ENCODE measurements around the gene COL18A1.

Gene COL18A1

GRCh38 chr21:45424854-45425795 lies 20.2 kb downstream of the COL18A1 start:
- Mint-ChIP-seq H3K27me3 (peaks cover 8 to 12% of the 10 kb centered on the region in 2 donors), H3K27ac (no peak overlapping the region), H3K4me3 (no peak overlapping the region), H3K9me3 (no peaks in the 10 kb centered on the region), H3K36me3 (no peaks in the 10 kb centered on the region), H3K4me1 (no peaks in the 10 kb centered on the region)
- DNase-seq: no peak
- no peak for ATAC-seq (replicated peaks)

DNA sequence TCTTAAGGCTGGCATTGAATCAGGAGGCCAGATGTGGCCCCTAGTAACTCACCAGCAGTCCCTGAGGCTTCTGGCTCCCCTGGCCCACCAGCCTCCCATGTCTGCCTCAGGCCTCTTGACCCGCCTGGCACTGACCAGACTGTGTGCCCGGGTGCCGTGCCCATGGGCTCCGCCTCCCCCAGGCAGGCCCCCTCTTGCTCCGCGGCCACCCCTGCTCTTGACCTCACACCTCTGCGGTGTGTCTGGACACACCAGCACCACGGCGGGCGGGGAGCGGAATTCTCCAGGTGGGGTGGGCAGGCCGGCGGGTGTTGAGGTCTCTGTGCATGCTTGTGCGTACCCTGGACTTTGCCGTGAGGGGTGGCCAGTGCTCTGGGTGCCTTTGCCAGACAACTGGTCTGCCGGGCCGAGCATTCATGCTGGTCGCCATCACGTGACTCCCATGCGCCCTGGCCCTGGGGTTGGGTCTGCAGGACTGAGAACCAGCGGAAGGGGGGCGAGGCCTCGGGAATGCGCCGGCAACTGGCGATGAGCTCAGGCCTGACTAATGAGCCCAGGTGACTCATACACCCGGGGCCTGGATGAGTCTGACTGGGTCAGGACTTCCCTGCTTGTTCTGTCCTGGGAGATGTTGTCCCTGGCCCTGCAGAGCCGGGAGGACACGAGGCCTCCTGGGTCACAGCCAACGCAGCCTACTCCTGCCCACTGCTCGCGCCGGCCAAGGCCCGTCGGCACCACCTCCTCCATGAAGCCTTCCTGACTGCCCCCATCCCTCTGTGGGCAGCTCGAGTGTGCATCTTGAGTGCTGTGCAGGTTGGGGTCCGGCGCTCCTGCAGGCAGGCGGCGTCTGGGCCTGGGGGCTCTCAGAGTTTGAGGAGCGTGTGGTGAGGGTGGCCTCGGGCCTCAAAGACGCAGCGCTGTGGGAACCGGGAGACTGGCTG lies 22.6 kb downstream of the COL18A1 start:
- Mint-ChIP-seq H3K27me3 (peaks cover 18 to 20% of the 10 kb centered on the region in 2 donors), H3K4me3 (no peak overlapping the region), H3K9me3 (no peaks in the 10 kb centered on the region), H3K4me1 (no peaks in the 10 kb centered on the region), H3K27ac (no peak overlapping the region), H3K36me3 (no peaks in the 10 kb centered on the region)
- DNase-seq (no peak), ATAC-seq (replicated peaks) (no peak)

DNA sequence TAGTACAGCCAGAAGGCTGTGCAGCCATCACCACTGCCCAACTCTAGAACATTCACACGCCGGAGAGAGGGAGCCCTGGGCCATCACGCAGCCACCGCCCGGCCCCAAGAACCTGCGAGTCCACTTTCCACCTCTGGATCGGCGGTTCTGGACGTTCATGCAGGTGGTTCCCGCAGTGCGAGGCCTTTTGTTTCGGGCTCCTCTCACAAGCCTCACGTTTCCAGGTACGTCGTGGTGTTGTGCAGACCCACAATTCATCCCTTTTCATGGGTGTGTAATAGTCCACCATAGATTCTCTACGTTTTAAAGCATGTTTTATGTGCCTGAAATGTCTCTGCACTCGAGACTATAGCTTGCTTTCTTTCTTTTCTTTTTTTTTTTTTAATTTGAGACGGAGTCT lies 23.6 kb downstream of the COL18A1 start:
- DNase-seq (no peak), ATAC-seq (replicated peaks) (no peak)
- no peaks in the 10 kb centered on the region for H3K9me3 Mint-ChIP-seq
- H3K4me3 Mint-ChIP-seq: no peak overlapping the region
- no peaks in the 10 kb centered on the region for H3K4me1 Mint-ChIP-seq
- H3K27me3 Mint-ChIP-seq: peaks cover 20 to 23% of the 10 kb centered on the region in 2 donors
- H3K36me3 Mint-ChIP-seq: no peaks in the 10 kb centered on the region
- no peak overlapping the region for H3K27ac Mint-ChIP-seq

GRCh38 chr21:45429221-45430175 lies 24.5 kb downstream of the COL18A1 start:
- no peaks in the 10 kb centered on the region for H3K4me1 Mint-ChIP-seq
- no peak for DNase-seq
- H3K27me3 Mint-ChIP-seq: peaks cover 26 to 33% of the 10 kb centered on the region in 2 donors
- H3K4me3 Mint-ChIP-seq: no peak overlapping the region
- H3K9me3 Mint-ChIP-seq: no peaks in the 10 kb centered on the region
- no peak for ATAC-seq (replicated peaks)
- H3K36me3 Mint-ChIP-seq: no peaks in the 10 kb centered on the region
- H3K27ac Mint-ChIP-seq: no peak overlapping the region

DNA sequence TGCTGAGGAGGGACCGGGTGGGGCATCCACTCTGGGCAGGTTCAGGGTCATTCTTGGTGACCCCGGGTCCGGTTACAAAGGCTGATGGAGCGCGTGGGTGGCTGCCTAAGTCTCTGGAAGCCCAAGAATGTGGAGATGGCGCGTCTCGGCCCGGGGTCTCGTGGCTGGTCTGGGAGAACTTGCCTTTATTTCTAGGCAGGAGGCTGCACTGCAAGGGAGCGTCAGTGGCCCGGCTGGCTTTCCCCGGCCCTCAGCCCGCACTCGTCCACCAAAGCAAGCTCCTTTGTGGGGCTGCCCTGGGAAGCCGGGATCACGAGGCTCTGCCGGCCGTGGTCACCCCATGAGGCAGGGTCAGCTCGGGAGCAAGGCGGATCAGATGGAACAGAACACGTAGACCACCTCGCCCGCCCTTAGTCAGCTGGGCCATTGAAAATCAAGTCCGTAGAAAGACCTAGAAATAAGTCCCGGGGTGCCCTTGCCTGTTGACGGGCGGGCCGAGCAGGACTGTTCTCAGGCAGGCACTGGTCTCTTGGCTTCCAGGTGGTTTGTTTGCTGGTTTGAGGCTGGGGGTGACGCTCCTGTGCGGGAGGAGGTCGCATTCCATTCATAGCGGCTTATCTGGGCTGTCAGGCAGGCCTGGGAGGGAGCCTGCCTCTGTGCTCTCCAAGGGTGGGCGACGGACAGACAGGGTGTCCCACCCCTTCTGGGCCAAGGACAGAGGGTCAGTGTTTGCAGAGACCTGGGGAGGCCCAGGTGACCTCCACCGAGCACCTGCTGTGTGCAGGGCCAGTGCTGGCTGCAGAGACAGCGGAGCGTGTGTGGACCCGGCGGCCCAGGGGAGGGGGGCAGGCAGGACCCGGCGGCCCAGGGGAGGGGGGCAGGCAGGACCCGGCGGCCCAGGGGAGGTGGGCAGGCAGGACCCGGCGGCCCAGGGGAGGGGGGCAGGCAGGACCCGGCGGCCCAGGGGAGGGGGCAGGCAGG lies 25.8 kb downstream of the COL18A1 start:
- Mint-ChIP-seq H3K4me1 (peaks cover 0 to 5% of the 10 kb centered on the region in 2 donors), H3K27me3 (peaks cover 37 to 46% of the 10 kb centered on the region in 2 donors), H3K9me3 (no peaks in the 10 kb centered on the region), H3K36me3 (no peaks in the 10 kb centered on the region), H3K27ac (no peak overlapping the region), H3K4me3 (no peak overlapping the region)
- no peak for ATAC-seq (replicated peaks)
- no peak for DNase-seq

- Mint-ChIP-seq H3K36me3 (no peaks in the 10 kb centered on the region), H3K27ac (no peak overlapping the region), H3K4me3 (no peak overlapping the region), H3K9me3 (no peaks in the 10 kb centered on the region), H3K27me3 (peaks cover 45 to 54% of the 10 kb centered on the region in 2 donors), H3K4me1 (peaks cover 0 to 9% of the 10 kb centered on the region in 2 donors)
- DNase-seq: no peak
- no peak for ATAC-seq (replicated peaks)
These were observed 27.0 kb downstream of the COL18A1 start for GRCh38 chr21:45431781-45432572.

DNA sequence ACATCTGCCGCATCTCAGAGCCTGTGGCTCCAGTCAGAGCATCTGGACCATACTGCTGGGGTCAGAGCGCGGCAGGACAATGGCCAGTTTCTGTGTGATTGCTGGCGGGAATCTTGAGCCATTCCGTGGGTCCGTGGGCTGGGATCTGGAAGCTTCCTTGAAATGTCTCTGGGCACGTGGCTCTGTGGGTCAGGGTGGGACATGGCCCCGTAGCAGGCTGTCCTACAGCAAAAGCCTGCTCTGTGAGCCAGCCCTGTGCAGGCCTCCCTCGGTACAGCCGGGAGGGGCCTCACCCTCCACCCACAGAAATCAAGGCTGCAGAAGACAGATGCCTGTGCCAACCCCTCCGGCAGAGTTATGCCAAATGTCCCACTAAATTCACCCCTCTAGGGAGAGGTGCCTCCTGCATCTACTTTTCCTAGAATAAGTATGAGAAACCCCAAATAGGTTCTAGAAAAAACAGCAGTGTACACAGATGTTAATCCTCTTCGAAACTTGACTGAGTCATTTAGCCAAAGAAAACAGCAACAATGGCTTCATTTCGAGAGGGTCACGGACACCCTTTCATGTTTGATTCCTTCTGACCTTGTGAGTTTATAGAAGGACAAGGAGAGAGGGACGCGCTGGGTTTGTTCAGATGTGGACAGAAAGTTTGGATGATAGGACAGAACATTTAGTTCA lies 27.8 kb downstream of the COL18A1 start:
- H3K4me1 Mint-ChIP-seq: peaks cover 0 to 9% of the 10 kb centered on the region in 2 donors
- no peak for ATAC-seq (replicated peaks)
- DNase-seq: no peak
- H3K27me3 Mint-ChIP-seq: peaks cover 45 to 54% of the 10 kb centered on the region in 2 donors
- H3K36me3 Mint-ChIP-seq: no peaks in the 10 kb centered on the region
- no peak overlapping the region for H3K4me3 Mint-ChIP-seq
- H3K27ac Mint-ChIP-seq: no peak overlapping the region
- no peaks in the 10 kb centered on the region for H3K9me3 Mint-ChIP-seq

- Mint-ChIP-seq H3K27me3 (peaks cover 45 to 54% of the 10 kb centered on the region in 2 donors), H3K9me3 (no peaks in the 10 kb centered on the region), H3K4me1 (peaks cover 0 to 9% of the 10 kb centered on the region in 2 donors), H3K36me3 (no peaks in the 10 kb centered on the region), H3K27ac (no peak overlapping the region), H3K4me3 (no peak overlapping the region)
- DNase-seq (no peak), ATAC-seq (replicated peaks) (no peak)
These were observed 28.3 kb downstream of the COL18A1 start for GRCh38 chr21:45433301-45433700.

DNA sequence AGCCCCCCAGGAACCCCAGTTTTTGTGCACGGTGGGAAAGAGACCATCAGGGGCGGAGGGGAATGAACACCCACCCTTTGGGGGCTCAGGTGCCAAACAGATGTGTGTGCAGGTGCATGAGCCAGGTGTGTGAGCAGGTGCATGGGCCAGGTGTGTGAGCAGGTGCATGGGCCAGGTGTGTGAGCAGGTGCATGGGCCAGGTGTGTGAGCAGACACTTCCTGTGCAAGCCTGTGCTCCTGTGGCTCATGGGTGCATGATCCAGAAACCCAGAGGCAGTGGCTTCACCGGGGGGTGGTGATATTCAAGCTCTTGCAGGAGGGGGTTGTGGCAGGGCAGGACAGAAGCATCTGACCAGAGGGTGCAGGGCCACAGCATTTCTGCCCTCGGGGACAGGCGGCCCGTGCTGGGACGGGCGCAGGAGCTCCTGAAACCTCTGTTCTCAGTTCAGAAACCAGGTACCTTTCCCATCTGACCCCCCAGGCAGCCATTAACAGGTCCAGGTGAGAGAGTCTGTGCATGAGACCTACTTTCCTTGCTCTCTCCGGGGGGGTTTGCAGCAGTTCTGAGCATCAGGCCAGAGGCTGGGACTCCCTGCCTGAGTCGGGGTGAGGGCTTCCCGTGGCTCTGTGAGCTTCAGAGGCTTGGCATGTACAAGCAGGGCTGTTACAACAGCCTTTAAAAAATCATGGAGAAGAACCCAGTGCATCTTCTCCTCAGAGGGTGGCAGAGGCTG lies 29.1 kb downstream of the COL18A1 start:
- H3K27ac Mint-ChIP-seq: no peak overlapping the region
- H3K27me3 Mint-ChIP-seq: peaks cover 45 to 54% of the 10 kb centered on the region in 2 donors
- H3K36me3 Mint-ChIP-seq: no peaks in the 10 kb centered on the region
- peaks cover 0 to 10% of the 10 kb centered on the region in 2 donors for H3K4me1 Mint-ChIP-seq
- H3K4me3 Mint-ChIP-seq: no peak overlapping the region
- H3K9me3 Mint-ChIP-seq: no peaks in the 10 kb centered on the region
- ATAC-seq (replicated peaks): no peak
- no peak for DNase-seq

GRCh38 chr21:45434645-45435217 lies 29.8 kb downstream of the COL18A1 start:
- Mint-ChIP-seq H3K36me3 (no peaks in the 10 kb centered on the region), H3K9me3 (no peaks in the 10 kb centered on the region), H3K4me3 (no peak overlapping the region), H3K27ac (no peak overlapping the region), H3K27me3 (peaks cover 46 to 54% of the 10 kb centered on the region in 2 donors), H3K4me1 (peaks cover 3 to 17% of the 10 kb centered on the region in 2 donors)
- ATAC-seq (replicated peaks) (no peak), DNase-seq (no peak)

DNA sequence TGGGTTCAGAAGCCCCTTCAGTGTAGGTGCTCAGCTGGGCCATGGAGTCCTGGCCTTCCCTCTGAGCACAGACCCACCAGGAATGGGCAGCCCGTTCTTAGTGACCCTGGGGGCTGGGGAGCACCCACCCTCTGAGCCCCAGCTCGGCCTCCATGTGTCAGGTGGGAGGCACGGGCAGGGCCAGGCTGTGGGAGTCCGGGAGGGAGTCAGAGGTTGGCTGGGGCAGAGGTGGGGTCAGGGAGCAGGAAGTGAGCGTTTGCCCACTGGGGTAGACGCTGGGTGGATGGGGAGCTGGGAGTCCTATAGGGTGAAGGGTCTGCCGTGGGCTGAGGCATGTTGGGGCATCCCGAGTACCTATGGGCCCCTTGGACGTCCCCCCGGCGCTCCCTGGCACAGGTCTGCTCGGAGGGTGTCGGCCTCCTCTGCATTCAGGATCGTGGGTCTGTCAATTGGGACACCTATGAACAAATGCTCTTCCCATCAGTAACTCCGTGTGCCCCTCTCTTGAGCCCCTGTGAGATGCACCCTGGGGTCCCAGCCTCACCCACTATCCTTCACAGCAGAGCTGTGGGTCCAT lies 30.5 kb downstream of the COL18A1 start:
- peaks cover 3 to 17% of the 10 kb centered on the region in 2 donors for H3K4me1 Mint-ChIP-seq
- H3K9me3 Mint-ChIP-seq: no peaks in the 10 kb centered on the region
- DNase-seq (no peak), ATAC-seq (replicated peaks) (no peak)
- peaks cover 38 to 46% of the 10 kb centered on the region in 2 donors for H3K27me3 Mint-ChIP-seq
- no peak overlapping the region for H3K27ac Mint-ChIP-seq
- no peak overlapping the region for H3K4me3 Mint-ChIP-seq
- H3K36me3 Mint-ChIP-seq: no peaks in the 10 kb centered on the region

Data from stimulated activated naive B cell treated with anti-CD40 and anti-IgM and Interleukin-4, amounts not matched to agents 10 μg/mL and 1 μg/mL and 100 μg/mL, for 72 hours (primary cell).